HepG2 (cell line): ENCODE results near the gene SIX5. TPM values are rescaled to one million over a fixed set of nuclear protein-coding genes. Genes with fewer than 3 reads are reported as not detected.
A peak's percentile ranks its signal among the peaks of the same experiment; 100 is the strongest.

Source experiments
- ATAC-seq: fragments of 200-7000 bp; cut with Tn5 transposase; 3 replicates; pipeline ENCODE4 v1.9.1; 2020; ENCODE audit warnings: mild to moderate bottlenecking, moderate library complexity
- BruUV-seq: library from RNA; stranded (reverse); fragments of 400-500 nt; replicated peaks from 2 replicates; lab custom pipeline; 2021; lab: Mats Ljungman, UMichigan
- CTCF ChIA-PET: fragments of 300-600 bp; formaldehyde crosslinking; extraction: SDS; loops from one replicate; lab custom pipeline; 2021; ENCODE audit warnings: low total read pairs, inconsistent platforms, low intra/inter-chr PET ratio; lab: Yijun Ruan, JAX
- POLR2A ChIA-PET: fragments of 350-600 bp; sonication (Branson Sonifier 250); formaldehyde crosslinking; loops from one replicate; lab custom pipeline; 2020; ENCODE audit warnings: antibody characterized with exemption, inconsistent platforms; lab: Yijun Ruan, JAX
- DNase-seq: peaks from one replicate; pipeline ENCODE4 v3.0.0-alpha.2; 2015; ENCODE audit warnings: low spot score
- FAIRE-seq: peaks from 3 replicates; lab custom pipeline; 2011; peaks lifted over from hg19 to GRCh38; lab: Jason Lieb, UNC
- H2AFZ ChIP-seq: one replicate; pipeline ENCODE4 v1.6.1; 2011; ENCODE audit warnings: low read length, inconsistent platforms
- H3K27ac ChIP-seq: fragments of 300-600 bp; 3 replicates; pipeline ENCODE4 v1.8.0; 2011; ENCODE audit warnings: mixed run types, mild to moderate bottlenecking, mixed read lengths, low read length, inconsistent platforms; ENCODE audit not compliant: insufficient read depth; ENCODE audit errors: extremely low read length
- H3K27me3 ChIP-seq, 2 experiments: fragments of 200-600 bp in 1 of 2; 2 replicates in 1 of 2; 3 replicates in 1 of 2; pipeline versions ENCODE4 v1.6.0 to v1.8.0; 2011; ENCODE audit warnings: low read length in 2 of 2, mild to moderate bottlenecking in 2 of 2, moderate library complexity in 2 of 2, inconsistent platforms in 1 of 2; ENCODE audit not compliant: insufficient read depth in 2 of 2, control insufficient read depth in 1 of 2
- H3K36me3 ChIP-seq, 2 experiments: fragments of 200-600 bp in 1 of 2; replicated peaks in 1 of 2; 2 replicates in 1 of 2; 3 replicates in 1 of 2; pipeline versions ENCODE4 v1.5.1 to v1.8.0; 2011; ENCODE audit warnings: low read length in 2 of 2, inconsistent platforms in 1 of 2; ENCODE audit not compliant: insufficient read depth in 2 of 2, control insufficient read depth in 1 of 2
- H3K4me1 ChIP-seq: 2 replicates; pipeline ENCODE4 v1.5.1; 2012; ENCODE audit warnings: low read length, inconsistent platforms; ENCODE audit not compliant: insufficient read depth
- H3K4me2 ChIP-seq: 2 replicates; pipeline ENCODE4 v1.6.0; 2011; ENCODE audit warnings: low read depth, low read length, inconsistent platforms
- H3K4me3 ChIP-seq, 3 experiments: fragments of 200-600 bp in 1 of 3; sonication (generic), shearing (Covaris generic) in 1 of 3; replicated peaks in 1 of 3; 2 replicates each; pipeline ENCODE4 v1.5.1; 2011 to 2016; ENCODE audit warnings: low read length in 3 of 3, inconsistent platforms in 2 of 3, low read depth in 2 of 3, mild to moderate bottlenecking in 2 of 3, control low read depth in 1 of 3, mixed read lengths in 1 of 3; ENCODE audit not compliant: insufficient read depth in 1 of 3
- H3K79me2 ChIP-seq: one replicate; pipeline ENCODE4 v1.6.1; 2011; ENCODE audit warnings: low read length, inconsistent platforms; ENCODE audit not compliant: insufficient read depth
- H3K9ac ChIP-seq: 2 replicates; pipeline ENCODE4 v1.6.0; 2011; ENCODE audit warnings: mild to moderate bottlenecking, low read depth, low read length, inconsistent platforms; ENCODE audit not compliant: insufficient read depth
- H3K9me3 ChIP-seq: 2 replicates; pipeline ENCODE4 v1.5.1; 2012; ENCODE audit warnings: mild to moderate bottlenecking, low read length
- H4K20me1 ChIP-seq: 2 replicates; pipeline ENCODE4 v1.6.0; 2011; ENCODE audit warnings: inconsistent platforms, mild to moderate bottlenecking, low read length, moderate library complexity; ENCODE audit not compliant: insufficient read depth
- ARHGAP35 ChIP-seq: sonication (generic); formaldehyde crosslinking; IDR thresholded peaks from 2 replicates; pipeline ENCODE4 v1.9.0; 2022; ENCODE audit warnings: mild to moderate bottlenecking, inconsistent platforms, moderate library complexity, missing genetic modification reagents, borderline replicate concordance
- WGBS: methylation state at CpG from one replicate; pipeline ENCODE4 v1.1.6; 2017; ENCODE audit warnings: low lambda C conversion rate; 5-methylcytosine and 5-hydroxymethylcytosine counted together
- in situ Hi-C: cut with HindIII; loops from 2 replicates; pipeline ENCODE4 v1.10.0; 2017; ENCODE audit warnings: low pct_unique_long_range_greater_than_20kb; ENCODE audit not compliant: extremely low pct_ligation_motif_present
- intact Hi-C: fragments of 100-400 bp; cut with micrococcal nuclease; formaldehyde crosslinking; loops from one replicate; pipeline ENCODE4 v1.10.0; 2022; ENCODE audit not compliant: unreplicated experiment
- polyA plus RNA-seq, 8 experiments: library from polyadenylated mRNA; depleted of rRNA in 3 of 8; stranded (reverse) in 7 of 8; unstranded in 1 of 8; fragments of >200 nt; fragmentation: Illumina TruSeq in 4 of 8; extraction: Trizol in 4 of 8; gene quantifications; 2 replicates each; pipeline versions ENCODE4 v1.2.1 to v1.2.3, GENCODE V29; 2011 to 2016; ENCODE audit warnings: low read depth in 4 of 8, missing spikeins in 1 of 8, mixed read lengths in 1 of 8; ENCODE audit not compliant: insufficient read depth in 1 of 8
- total RNA-seq, 5 experiments: library from RNA; depleted of rRNA; stranded (reverse); fragments of >200 nt; fragmentation: Illumina TruSeq; extraction: Trizol; gene quantifications; 2 replicates each; pipeline ENCODE4 v1.2.3, GENCODE V29; 2016; ENCODE audit warnings: low read depth in 1 of 5
- TF ChIP-seq, protein P1 (sequence below): sonication (generic); formaldehyde crosslinking; IDR thresholded peaks from 2 replicates; pipeline ENCODE4 v1.4.0; 2020; ENCODE audit warnings: mild to moderate bottlenecking, missing genetic modification reagents, borderline replicate concordance
- TF ChIP-seq, protein P2 (sequence below): sonication (generic); formaldehyde crosslinking; IDR thresholded peaks from 2 replicates; pipeline ENCODE4 v1.4.0; 2020; ENCODE audit warnings: low read depth, missing genetic modification reagents
- TF ChIP-seq, protein P3 (sequence below): fragments of 450-650 bp; IDR thresholded peaks from 2 replicates; pipeline ENCODE4 v1.6.1; 2016

The SIX5 gene
- total and polyA plus RNA-seq, 2 of the 13 experiments (the other 11 are each of a cell fraction or from before 2014, with no cell fraction given): 7.7 to 10.5 TPM

DNA sequence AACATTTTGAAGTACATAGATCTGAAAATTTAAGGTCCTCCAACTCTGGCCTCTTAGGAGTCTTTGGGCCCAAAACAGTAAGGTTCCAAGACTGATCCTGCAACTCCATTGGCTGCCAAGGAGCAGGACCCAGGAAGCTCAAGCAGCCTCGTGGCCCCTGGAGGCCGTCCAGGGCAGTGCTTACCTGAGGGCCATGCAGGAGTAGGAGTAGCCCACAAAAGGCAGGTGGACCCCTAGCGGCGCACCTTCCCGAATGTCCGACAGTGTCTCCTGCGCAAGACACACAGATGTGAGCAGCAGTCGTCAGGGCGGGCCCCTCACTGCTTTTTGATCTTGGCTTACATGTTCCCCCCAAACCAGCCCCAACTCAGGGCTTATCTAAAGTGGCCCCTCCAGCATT lies 5.7 kb upstream of the SIX5 start (continued):
- TF ChIP-seq, protein P1, sequence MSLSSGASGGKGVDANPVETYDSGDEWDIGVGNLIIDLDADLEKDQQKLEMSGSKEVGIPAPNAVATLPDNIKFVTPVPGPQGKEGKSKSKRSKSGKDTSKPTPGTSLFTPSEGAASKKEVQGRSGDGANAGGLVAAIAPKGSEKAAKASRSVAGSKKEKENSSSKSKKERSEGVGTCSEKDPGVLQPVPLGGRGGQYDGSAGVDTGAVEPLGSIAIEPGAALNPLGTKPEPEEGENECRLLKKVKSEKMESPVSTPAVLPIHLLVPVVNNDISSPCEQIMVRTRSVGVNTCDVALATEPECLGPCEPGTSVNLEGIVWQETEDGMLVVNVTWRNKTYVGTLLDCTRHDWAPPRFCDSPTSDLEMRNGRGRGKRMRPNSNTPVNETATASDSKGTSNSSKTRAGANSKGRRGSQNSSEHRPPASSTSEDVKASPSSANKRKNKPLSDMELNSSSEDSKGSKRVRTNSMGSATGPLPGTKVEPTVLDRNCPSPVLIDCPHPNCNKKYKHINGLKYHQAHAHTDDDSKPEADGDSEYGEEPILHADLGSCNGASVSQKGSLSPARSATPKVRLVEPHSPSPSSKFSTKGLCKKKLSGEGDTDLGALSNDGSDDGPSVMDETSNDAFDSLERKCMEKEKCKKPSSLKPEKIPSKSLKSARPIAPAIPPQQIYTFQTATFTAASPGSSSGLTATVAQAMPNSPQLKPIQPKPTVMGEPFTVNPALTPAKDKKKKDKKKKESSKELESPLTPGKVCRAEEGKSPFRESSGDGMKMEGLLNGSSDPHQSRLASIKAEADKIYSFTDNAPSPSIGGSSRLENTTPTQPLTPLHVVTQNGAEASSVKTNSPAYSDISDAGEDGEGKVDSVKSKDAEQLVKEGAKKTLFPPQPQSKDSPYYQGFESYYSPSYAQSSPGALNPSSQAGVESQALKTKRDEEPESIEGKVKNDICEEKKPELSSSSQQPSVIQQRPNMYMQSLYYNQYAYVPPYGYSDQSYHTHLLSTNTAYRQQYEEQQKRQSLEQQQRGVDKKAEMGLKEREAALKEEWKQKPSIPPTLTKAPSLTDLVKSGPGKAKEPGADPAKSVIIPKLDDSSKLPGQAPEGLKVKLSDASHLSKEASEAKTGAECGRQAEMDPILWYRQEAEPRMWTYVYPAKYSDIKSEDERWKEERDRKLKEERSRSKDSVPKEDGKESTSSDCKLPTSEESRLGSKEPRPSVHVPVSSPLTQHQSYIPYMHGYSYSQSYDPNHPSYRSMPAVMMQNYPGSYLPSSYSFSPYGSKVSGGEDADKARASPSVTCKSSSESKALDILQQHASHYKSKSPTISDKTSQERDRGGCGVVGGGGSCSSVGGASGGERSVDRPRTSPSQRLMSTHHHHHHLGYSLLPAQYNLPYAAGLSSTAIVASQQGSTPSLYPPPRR (CRISPR knock-in tag): no peak
- TF ChIP-seq ARHGAP35 (CRISPR knock-in tag): no peak
- TF ChIP-seq, all 625 proteins: peak for 7

DNA sequence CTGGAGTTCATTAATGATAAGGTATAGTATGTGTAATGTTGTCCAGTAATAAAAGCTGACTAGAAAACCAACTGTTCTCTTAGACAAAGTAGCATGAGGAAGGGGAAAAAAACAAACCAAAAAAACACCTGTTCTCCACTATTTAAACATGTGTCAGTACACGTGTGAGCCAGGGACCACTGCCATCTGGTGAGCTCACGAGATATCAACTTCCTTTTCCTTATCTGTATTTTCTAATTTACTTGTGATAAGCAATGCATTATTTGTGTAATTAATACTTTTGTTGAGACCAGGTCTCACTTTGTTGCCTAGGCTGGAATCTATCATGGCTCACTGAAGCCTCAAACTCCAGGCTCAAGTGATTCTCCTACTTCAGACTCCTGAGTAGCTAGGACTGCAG lies 4.3 kb upstream of the SIX5 start:
- Histone ChIP-seq H3K4me1 (peaks cover 18% of the 10 kb centered on the region), H2AFZ (no peak overlapping the region), H3K9ac (no peak overlapping the region), H3K9me3 (no peaks in the 10 kb centered on the region), H3K27ac (no peak overlapping the region), H3K4me3 (no peak overlapping the region), H3K79me2 (no peaks in the 10 kb centered on the region), H4K20me1 (no peaks in the 10 kb centered on the region), H3K4me2 (no peak overlapping the region), H3K27me3 (no peaks in the 10 kb centered on the region), H3K36me3 (peaks cover 2 to 4% of the 10 kb centered on the region in 2 experiments; a peak in 2 of 5 replicates)
- no peak for FAIRE-seq
- ATAC-seq: no peak
- BruUV-seq: no TSS peak
- DNase-seq: no peak
- in situ Hi-C loops: no loop called here
- POLR2A ChIA-PET: no interaction called here
- CTCF ChIA-PET: no interaction called here
- WGBS: 90% methylated on average over 2 of the region's 2 CpGs
- TF ChIP-seq, protein P2, sequence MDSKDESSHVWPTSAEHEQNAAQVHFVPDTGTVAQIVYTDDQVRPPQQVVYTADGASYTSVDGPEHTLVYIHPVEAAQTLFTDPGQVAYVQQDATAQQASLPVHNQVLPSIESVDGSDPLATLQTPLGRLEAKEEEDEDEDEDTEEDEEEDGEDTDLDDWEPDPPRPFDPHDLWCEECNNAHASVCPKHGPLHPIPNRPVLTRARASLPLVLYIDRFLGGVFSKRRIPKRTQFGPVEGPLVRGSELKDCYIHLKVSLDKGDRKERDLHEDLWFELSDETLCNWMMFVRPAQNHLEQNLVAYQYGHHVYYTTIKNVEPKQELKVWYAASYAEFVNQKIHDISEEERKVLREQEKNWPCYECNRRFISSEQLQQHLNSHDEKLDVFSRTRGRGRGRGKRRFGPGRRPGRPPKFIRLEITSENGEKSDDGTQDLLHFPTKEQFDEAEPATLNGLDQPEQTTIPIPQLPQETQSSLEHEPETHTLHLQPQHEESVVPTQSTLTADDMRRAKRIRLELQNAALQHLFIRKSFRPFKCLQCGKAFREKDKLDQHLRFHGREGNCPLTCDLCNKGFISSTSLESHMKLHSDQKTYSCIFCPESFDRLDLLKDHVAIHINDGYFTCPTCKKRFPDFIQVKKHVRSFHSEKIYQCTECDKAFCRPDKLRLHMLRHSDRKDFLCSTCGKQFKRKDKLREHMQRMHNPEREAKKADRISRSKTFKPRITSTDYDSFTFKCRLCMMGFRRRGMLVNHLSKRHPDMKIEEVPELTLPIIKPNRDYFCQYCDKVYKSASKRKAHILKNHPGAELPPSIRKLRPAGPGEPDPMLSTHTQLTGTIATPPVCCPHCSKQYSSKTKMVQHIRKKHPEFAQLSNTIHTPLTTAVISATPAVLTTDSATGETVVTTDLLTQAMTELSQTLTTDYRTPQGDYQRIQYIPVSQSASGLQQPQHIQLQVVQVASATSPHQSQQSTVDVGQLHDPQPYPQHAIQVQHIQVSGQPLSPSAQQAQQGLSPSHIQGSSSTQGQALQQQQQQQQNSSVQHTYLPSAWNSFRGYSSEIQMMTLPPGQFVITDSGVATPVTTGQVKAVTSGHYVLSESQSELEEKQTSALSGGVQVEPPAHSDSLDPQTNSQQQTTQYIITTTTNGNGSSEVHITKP (CRISPR knock-in tag): no peak
- TF ChIP-seq, protein P3, sequence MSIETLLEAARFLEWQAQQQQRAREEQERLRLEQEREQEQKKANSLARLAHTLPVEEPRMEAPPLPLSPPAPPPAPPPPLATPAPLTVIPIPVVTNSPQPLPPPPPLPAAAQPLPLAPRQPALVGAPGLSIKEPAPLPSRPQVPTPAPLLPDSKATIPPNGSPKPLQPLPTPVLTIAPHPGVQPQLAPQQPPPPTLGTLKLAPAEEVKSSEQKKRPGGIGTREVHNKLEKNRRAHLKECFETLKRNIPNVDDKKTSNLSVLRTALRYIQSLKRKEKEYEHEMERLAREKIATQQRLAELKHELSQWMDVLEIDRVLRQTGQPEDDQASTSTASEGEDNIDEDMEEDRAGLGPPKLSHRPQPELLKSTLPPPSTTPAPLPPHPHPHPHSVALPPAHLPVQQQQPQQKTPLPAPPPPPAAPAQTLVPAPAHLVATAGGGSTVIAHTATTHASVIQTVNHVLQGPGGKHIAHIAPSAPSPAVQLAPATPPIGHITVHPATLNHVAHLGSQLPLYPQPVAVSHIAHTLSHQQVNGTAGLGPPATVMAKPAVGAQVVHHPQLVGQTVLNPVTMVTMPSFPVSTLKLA: 0 out of 2 replicates have a peak, but pooled peaks have one; percentile 31
- intact Hi-C loops: no loop called here
